Measurements from ENCODE around the gene MDM4.
"Not testable (repeated sequence)": the region's sequence is repeated elsewhere in the genome, so short reads cannot be mapped to it uniquely, and the experiment has no call there.

GRCh38 chr1:204560002-204560401 is 43.8 kb downstream of the MDM4 start:
- TF ChIP-seq CTCF, POLR2AphosphoS5, EP300 (IDR thresholded peaks at IDR 0.05): not testable (repeated sequence)
